AG04450 (cell line): ENCODE data around the gene MAP6D1. TPM values are rescaled to one million over a fixed set of nuclear protein-coding genes. Genes with fewer than 3 reads are reported as not detected.
A peak's percentile ranks its signal among the peaks of the same experiment; 100 is the strongest.

Experiments
- CTCF ChIA-PET: fragments of 300-600, 350-600 bp; formaldehyde crosslinking; extraction: SDS; loops from one replicate; lab custom pipeline; 2022; ENCODE audit warnings: antibody characterized with exemption, inconsistent platforms; lab: Charles Lee
- POLR2A ChIA-PET: fragments of 350-600 bp; formaldehyde crosslinking; extraction: SDS; loops from one replicate; lab custom pipeline; 2021; ENCODE audit warnings: antibody characterized with exemption, inconsistent platforms; lab: Yijun Ruan, JAX
- DNase-seq: peaks from one replicate; pipeline ENCODE4 v3.0.0-alpha.2; 2011; ENCODE audit warnings: low read depth, low spot score
- H3K27ac ChIP-seq: one replicate; pipeline ENCODE4 v1.5.1; 2012; ENCODE audit warnings: low read depth, low read length, control low read depth
- H3K27me3 ChIP-seq: one replicate; pipeline ENCODE4 v1.6.0; 2012; ENCODE audit warnings: low read length; ENCODE audit not compliant: control insufficient read depth, insufficient read depth
- H3K4me3 ChIP-seq: 2 replicates; pipeline ENCODE4 v1.5.1; 2011; ENCODE audit warnings: mild to moderate bottlenecking, low read depth, low read length, control low read depth
- H3K9me3 ChIP-seq: 2 replicates; pipeline ENCODE4 v1.5.1; 2012; ENCODE audit warnings: low read length; ENCODE audit not compliant: control insufficient read depth, insufficient read depth
- CTCF ChIP-seq: IDR thresholded peaks from 2 replicates; pipeline ENCODE4 v1.5.1; 2011; ENCODE audit warnings: low read depth, low read length, control low read depth, inconsistent platforms
- polyA plus RNA-seq: library from polyadenylated mRNA; depleted of rRNA; stranded (reverse); fragments of >200 nt; gene quantifications from 2 replicates; pipeline ENCODE4 v1.2.3, GENCODE V29; 2011; rRNA removed

MAP6D1 gene
- polyA plus RNA-seq, 1 experiment, result 6.1 TPM

GRCh38 chr3:183766745-183767606 lies 58.4 kb downstream of the MAP6D1 start:
- Histone ChIP-seq H3K9me3 (no peaks in the 10 kb centered on the region), H3K27ac (no peak overlapping the region), H3K27me3 (no peaks in the 10 kb centered on the region), H3K4me3 (no peak overlapping the region)
- TF ChIP-seq CTCF, result peak; percentile 85
- CTCF ChIA-PET, result interaction anchor here (0.6 to 2.9 kb wide), 38 partner anchors 9 to 878 kb away, joined by 3 to 19 read pairs (median 4); no protein-coding TSS in a partner anchor
- DNase-seq, result no peak
- POLR2A ChIA-PET, result no interaction called here

DNA sequence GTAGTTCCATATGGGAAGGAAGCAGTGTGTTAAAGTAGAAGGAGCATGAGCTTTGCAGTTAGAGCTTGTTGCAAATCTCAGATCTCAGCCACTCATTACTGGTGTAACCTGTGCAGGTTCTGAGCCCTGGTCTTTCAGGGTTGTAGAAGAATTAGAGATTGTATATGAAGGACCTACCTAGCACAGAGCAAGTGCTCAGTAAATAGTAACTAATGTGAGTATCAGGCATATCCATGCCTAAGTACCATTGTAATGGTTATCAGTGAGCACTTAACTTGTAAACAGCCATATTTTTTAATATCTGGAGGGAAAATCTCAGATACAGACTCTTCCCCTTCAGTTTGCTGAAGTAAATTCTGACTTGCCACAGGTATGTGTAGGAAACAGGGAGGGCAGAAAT lies 59.3 kb downstream of the MAP6D1 start:
- no peaks in the 10 kb centered on the region for H3K9me3 ChIP-seq
- no peak for DNase-seq
- ChIA-PET POLR2A (no interaction called here), CTCF (interaction anchor here (0.9 to 2.9 kb wide), 8 partner anchors 8 to 297 kb away, joined by 3 to 19 read pairs (median 6); no protein-coding TSS in a partner anchor)
- no peak overlapping the region for H3K27ac ChIP-seq
- H3K27me3 ChIP-seq, result no peaks in the 10 kb centered on the region
- H3K4me3 ChIP-seq, result no peak overlapping the region
- TF ChIP-seq CTCF, result no peak

Other genes starting within 250 kb of the MAP6D1 start
- gene KLHL24, start 190.0 kb downstream of the MAP6D1 start, polyA plus RNA-seq, result 26.4 and 33.6 TPM in 2 replicates
- 34.8 and 38.3 TPM in 2 replicates for gene YEATS2, start 127.8 kb downstream of the MAP6D1 start, polyA plus RNA-seq
- gene PARL, start 59.3 kb upstream of the MAP6D1 start, polyA plus RNA-seq, result 45.9 and 46.2 TPM in 2 replicates
- 27.4 and 30.6 TPM in 2 replicates for gene ABCC5, start 192.3 kb upstream of the MAP6D1 start, polyA plus RNA-seq
- not detected in 2 replicates for gene HTR3D, start 206.2 kb upstream of the MAP6D1 start, polyA plus RNA-seq
- gene HTR3C, start 227.5 kb upstream of the MAP6D1 start, polyA plus RNA-seq, result not detected in 2 replicates